HG02623 (cell line): ENCODE measurements around the gene ZEB2.

Experiments
- ATAC-seq: cut with Tn5 transposase; IDR thresholded peaks from one replicate; pipeline ENCODE4 v1.9.1; 2021; ENCODE audit warnings: moderate library complexity; ENCODE audit not compliant: unreplicated experiment

Gene ZEB2

DNA sequence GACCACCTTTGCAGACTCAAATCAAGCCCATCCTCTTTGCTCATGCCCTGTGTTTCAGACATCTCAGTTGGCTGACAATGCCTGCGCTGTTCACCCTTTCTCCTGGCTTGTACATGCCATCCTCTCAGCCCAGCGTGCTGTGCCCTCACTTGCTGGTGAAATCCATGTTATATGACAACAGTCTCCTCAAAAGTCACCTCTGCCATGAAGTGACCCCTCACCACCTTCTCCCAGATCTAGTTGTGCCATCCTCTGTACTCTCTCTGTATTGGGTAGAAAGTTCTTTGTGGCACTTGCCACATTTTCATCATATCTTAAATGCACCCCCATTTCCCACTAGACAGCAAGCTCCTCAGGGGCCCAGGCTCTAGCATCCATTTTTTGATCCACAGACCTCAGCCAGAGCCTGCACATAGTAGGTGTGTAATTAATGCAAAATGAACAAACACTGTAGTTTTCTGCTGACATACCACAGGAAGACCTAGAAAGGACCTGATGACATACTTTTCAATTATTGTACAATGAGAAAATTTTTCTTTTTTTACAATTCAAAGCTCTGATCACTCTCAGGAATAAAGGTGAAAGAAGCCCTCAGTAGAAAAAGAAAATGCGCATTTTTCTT is 22.8 kb downstream of the ZEB2 start:
- no peak for ATAC-seq

DNA sequence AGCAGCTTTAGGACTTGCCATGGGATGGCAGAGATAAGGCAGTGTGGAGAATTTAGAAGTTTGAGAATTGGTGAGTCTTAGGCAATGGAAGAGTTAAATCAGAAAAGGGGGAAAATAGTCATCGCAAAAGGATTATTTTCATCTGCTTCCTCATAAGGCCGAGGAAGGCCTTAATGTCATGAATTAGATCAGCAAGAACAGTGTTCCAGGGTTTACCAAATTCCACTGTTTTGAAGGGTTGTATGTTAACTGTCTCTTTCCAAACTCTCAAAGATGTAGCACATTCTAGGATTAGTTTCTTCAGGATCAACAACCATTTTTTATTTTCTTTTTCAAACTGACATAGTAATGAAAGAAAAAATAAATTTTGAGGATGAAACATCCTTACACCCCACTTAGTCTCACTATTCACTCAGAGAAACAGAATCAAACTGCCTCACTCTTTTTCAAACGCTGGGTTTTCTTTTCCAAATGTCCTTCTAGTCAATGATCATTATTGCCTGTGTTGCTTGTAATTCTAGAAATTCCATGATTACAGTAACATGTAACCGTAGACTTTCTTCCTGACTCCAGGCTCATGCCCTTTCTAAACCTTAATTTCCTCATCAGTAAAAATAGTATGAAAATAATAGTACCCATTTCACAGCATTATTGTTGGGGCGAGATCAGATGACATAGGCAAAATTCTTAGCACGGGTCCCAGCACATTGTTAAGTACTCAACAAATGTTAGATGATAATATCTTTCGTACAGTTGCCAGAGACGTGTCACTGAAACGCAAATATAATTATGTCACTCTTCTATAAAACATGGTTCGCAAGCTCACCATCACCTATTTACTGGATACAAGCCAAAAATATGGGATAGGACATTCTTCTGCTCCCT is 23.6 kb downstream of the ZEB2 start:
- no peak for ATAC-seq

DNA sequence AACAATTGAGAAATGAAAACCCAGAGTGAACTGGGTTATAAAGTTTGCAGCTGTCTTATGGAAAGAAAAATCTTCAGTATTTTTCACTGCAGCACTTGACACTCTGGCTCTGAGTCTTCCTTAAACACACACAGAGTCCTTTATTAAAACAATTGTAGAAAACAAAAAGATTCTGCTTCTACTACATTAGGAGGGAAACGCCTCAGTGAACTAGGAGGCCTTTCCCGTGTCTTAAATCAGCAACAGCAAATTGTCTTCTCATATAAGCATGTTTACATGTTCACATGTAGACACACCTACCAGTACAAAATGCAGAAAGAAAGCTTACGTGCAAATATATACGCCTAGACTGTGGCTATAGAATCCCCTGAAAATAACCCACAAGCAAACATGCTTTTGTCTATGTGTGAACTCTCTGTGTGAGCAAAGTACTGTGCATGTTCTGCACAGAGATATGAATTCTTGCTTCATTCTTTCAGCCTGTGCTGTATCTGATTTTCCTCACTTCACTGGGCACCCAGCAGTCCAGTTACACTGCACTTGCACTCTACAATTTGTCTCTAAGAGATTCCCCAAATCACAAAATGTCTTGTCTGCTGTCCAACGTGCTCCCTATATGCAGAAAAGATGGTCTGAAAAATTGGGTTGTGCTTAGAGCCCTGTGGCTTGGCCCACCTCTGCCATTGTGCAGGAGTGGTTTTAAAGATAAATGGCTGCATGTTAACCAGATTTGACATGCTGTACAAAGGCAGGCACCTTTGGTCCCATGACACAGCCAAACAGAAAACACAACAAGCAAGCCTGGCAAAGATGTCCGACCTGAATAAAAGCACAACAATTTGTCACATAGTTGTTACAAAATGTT is 24.5 kb downstream of the ZEB2 start:
- no peak for ATAC-seq

DNA sequence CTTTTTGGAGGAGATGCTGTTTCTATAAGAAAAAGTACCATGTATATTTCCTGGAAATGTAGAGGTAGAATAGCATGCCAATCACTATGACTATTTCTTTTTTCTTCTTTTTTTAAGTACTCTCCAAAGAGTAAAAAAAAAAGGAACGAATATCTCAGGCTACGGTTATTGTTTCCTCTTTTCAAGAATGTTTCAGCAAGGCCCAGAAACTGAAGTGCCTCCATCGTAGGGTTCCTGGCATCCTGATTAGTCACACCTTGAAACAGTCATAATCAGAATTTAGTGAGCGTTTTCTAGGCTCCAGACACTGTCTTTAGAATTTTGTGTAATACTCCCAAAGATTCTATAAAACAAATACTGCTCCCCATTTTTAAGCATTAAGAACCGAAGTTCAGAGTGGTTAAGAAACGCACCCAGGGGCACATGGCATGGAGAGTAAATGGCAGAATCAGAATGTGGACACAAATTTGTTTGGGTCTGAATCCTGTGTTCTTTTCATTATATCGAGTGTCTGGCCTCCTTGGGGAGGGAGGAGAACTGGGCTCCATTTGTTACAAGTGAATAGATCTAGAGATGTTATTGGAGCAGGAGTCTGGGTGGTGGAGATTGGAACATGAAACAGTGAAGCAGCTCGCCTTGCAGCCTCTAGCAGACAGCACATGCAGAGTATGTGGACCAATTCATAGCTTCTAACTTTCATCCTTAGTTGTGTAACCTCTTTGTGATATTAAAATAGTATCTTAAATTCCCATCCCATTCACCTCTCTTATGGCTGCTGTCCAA is 26.7 kb downstream of the ZEB2 start:
- no peak for ATAC-seq

DNA sequence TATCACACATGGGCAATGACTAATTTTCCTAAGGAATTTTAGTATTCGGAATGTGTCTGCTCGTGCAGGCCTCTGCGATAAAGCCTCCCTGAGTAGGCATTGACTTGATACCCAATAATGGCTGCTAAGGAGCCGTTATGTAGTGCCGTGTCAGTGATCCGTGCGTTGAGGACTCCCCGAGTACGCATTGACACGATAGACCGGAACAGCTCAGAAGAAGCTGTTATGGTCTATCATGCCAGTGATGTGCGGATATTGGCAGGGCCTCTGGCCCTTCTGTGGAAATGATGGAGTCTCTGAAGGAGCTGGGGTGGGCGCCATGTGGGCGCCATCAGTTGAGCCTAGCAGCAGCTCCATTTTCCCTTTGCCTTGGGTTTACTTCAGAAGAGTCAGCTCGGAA is 29.1 kb downstream of the ZEB2 start:
- ATAC-seq = no peak

DNA sequence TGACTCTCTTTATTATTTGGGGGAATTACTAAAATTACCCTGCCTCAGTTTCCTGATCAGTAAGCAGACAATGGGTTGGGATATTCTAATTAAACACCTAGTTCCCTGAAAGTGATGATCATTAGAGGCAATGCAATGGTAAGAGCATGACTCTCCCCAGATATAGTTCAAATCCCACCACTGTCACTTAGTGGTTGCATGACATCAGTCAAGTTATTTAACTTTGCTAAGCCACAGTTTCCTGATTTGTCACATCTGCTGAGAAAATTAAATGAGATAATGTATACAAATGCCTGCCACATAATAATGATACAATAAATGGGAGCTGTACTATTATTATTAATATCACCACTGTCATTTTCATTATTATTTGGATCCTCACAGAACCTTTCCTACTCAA is 29.9 kb downstream of the ZEB2 start:
- ATAC-seq = no peak

DNA sequence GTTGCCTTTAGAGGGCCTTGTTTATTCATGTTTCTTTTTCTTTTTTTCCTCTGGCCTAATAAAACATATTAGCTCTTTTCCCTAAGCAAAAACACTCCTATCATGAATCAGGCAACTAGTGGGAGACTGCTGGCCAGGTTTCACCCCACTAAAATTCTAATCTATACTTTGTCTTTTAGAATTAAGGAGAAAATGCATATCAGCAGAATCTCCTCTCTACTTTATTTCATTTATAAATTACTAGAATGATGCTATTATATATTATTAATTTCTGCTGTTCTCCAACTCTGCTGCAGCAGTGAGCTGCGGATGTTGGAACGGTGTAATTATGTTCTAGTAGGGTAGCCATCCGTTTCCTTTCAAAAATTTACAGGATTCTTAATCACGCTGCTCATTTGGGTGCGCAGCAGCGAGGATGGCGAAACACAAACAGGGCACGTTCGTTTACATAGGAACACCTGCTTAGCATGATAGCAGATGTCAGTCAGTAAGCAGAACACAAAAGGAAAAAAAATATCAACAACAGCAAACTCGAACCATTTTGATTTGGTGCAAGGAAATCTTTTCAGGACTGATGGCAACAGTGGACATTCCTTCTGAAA is 30.5 kb downstream of the ZEB2 start:
- no peak for ATAC-seq

DNA sequence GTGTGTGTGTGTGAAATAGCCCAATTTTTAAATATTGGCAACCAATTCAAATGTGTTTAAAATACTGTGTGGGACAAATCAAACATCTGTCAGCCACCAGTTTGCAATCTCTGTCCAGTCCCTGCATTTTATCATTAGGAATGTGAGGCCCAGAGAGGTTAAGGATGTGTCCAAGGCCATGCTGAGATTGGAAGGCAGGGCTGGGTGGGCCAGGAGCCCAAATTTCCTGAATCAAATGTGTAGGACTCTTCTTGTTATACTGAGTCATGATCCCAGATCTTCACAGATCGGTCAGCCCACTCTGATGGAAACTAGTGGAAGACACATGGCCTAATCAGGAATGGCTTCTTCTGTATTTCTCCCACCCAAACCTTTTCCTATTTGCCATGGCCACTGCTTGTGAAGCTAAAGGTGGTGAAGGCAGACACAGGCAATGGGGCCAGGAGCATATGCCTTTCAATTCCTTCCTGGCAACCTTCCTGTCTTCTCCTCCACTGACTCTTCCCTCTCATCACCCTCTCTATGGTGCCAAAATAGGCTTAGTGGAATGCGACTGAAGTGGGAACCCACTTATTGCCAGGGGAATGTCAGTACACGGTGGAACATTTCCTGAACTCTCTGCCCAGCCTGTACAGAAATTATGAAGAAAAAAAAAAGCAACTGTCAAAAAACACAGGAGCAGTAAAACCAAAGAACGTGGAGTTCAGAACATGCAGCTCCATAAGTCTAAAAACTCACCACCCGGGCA is 35.5 kb downstream of the ZEB2 start:
- no peak for ATAC-seq

DNA sequence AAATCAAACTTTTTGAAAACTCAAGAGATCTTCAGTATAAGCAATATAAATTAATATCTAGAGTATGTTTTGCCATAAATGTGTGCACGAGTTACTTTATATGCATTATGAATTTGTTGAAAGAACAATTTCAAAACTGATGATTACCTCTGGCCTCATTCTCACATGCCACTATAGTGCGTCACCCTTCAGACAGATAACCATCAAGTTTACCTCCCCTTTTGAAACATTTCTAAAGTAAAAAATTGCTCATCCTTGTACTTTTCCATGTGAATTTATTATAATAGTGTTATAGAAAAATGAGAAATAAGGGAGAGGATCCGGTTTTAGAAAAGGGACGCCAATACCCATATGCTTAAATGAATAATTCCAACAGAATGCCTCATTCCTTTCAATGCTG is 38.3 kb downstream of the ZEB2 start:
- no peak for ATAC-seq

DNA sequence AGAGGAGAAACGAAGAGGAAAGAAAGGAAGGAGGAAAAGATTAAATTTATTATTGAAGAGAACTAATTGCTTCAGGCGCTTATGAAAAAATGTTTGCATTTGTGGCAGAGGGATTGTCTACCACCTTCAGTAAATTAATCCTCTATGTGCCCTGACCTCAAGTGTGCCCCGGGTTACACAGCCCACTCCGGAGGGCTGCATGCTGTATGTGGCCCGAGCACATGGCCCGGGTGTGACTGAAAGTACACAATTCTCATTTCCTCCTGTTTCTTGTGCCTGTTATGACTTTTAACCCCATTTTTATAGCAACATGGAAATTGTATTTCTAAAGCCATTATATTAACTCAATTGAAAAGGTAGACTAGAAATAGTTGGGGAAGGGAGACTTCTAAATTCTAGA is 38.8 kb downstream of the ZEB2 start:
- no peak for ATAC-seq

DNA sequence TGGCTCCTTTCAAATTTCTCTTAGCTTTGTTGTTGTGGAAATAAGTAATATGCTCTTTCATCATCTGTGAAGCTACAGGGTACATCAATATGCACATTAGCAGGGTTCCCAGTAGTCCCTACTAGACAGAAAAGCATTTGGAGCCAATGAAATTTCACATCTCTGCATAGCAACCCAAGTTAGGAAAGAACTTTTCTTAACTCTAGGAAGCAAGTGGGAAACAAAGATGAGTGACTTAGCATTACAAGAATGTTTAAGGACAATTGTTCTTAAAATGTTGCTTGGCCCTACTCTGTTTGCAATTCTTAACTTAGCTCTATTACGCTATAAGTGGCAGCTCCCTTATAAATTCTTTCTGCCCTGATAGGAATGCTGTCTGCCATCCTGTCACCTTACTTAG is 39.6 kb downstream of the ZEB2 start:
- ATAC-seq = no peak

DNA sequence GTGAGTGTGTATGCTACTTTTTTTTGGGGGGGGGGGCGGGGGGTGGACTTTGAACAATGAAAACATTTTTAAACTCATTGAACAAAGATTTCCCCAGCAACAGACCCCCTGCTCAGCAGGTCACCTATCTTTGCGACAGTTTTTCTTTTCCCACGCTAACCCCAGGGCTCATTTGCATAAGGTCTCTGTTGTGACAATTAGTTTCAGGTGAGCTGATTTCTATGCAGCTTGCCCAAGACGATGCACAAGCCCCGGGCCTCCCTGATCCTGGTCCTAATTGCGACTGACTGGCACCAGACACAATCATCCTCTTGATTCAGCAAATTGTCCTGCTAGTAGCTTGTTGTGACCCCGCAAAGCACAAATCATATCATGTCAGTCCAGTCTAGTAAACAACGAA is 40.3 kb downstream of the ZEB2 start:
- no peak for ATAC-seq

DNA sequence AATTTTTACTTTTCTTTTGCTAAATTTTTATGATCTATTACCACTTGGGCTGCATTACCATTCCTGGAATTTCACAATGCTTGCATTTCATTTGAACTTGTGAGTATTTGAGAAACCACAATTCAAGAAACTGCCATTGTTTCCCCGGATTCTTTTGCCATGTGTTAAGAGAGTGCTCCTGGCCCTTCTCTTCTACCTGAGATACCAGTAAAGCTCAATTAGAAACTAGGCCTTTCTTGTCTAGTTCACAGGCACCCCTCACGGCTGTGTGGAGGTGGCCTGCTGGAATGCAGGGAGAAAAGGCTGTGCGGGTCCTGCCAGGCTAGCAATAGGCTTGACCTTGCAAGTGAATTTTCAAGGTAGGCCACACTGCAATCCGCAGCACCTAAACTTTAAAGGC is 40.8 kb downstream of the ZEB2 start:
- no peak for ATAC-seq

DNA sequence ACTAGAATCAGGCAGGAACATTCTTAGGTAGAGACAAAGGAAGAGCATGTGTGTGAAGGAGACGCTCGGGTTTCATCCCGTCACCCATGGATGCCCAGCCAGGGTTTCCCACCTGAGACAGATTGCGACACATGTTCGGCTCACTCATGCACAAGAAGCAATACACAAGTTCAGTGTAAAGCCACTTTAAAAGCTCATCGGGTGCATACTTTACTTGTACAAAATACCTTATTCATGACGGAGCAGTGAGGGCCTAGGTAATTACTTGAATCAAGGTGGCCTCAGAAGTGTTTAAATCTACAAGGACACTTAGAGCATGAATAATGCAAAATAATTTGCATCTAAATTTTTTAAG is 42.0 kb downstream of the ZEB2 start:
- ATAC-seq = no peak

DNA sequence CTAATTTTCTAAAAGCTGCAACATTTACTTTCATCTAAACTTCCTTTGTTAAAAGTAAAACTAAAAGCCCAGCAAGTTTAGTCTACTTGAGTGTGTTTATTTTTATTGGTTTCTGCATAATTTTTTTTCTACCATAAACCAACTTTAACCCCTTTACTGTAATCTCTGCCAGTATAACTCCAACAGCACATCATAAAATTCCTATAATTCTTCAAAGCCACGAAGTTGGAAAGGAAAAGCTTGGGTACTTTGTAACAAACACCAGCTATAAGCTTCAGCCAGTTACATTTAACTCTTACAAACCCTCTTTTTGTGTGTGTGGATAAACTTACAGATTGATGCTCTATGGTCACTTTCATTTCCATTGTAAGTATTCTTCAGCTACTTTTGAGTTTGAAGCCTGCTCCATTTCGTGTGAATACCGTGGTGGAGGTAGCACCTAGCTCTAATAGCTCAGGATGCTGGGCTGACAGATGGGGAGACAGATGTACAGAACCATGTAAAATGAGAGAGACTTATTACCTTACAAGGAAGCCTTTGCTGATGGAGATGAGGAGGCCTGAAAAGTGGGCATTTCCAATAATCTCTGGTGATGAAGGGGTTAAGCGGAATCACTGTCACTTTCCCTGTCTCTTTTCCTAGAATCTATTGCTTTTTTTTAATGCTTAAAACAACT is 42.5 kb downstream of the ZEB2 start:
- ATAC-seq = no peak

DNA sequence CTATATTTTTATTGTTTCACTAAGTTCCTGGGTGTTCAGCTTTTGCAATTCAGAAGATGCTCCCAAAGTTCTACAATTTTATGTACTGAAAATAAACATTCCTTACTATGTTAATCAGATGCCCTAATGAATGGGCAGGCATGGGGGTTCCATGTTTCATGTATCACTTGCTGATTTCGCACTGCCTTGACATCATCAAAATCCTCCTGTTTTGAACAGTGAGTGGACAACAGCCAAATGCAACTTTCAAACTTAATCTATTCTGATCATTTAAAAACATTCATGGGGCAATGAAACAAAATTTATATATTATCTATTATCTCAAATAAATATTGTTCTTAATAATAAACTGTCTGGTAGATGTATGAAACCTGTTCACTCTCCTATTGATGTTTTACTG is 43.2 kb downstream of the ZEB2 start:
- no peak for ATAC-seq

DNA sequence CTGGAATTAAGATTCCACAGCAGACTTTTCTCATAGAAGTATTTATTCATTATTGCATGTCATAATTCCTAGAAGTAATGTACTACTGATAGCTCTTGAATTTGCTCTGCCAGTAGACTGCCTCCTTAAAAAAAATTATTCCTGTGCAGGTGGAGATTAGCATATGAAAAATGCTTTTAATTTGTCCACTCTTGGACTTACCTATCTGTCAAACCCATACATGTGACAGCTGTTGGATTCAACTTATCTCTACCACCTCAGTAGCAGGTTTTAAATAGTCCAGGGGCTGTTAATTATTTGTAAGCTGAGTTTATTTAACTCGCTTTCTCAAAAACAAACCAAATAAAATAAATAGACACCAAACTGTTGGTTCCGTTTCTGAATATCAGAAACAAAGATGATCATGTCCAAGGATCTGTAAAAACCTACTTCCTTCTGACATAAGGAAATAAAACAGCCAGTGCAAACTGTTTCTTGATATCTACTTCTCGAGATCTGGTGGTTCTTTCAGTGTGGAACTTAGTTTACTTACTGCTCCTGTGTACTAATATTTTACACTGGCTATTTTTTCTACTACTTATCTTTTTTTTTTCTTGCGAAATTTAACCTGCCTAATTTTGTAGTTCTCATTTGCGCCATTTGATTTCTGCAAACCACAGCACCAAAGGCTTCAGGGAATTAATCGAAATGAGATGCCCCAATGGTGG is 44.2 kb downstream of the ZEB2 start:
- ATAC-seq = no peak

DNA sequence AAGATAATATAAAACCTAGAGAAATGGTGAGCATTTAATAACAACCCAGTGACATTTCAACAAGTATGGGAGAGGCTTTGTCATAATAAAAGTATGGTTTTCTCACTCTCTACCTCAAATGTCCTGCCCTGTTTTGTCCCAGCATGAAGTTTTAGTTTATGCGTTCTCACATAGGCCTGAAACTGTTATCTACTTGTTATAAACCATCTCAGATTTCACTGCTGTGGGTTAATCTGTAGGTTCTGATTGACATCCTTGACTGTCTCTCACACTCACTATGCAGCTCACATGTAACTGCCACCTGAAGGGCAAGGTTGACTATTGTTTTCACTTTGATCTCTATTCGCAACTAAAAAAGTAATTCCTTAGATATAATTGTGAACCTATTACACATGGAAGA is 44.9 kb downstream of the ZEB2 start:
- ATAC-seq = no peak

DNA sequence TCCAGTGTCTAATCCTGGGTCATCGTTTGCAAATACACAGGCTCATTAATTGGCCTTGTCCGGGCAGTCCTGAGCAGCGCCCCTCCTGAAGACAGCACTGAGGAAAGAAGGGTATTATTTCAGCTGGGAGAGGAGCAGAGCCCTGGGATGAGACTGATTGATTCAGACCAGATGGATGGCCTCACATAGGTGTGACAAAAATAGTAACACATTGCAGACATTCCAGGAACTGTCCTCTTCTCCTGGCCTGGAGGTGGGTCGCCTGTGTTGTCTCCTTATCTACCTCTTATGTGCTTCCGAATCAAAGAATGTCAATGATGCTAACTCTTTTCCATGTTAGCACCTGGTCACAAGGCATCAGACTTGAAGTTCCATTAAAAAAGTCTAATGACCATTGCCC is 45.9 kb downstream of the ZEB2 start:
- no peak for ATAC-seq
